G401.6 (cell line): ENCODE results near the gene THAP12.

ENCODE experiments used
- FAIRE-seq: peaks from 2 replicates; lab custom pipeline; 2012; peaks lifted over from hg19 to GRCh38; lab: Jason Lieb, UNC

THAP12 gene

GRCh38 chr11:76380159-76380976, 564 bp downstream of the THAP12 start:
- no peak for FAIRE-seq

- FAIRE-seq = no peak
Measured at GRCh38 chr11:76379807-76380158, 1.1 kb downstream of the THAP12 start.

DNA sequence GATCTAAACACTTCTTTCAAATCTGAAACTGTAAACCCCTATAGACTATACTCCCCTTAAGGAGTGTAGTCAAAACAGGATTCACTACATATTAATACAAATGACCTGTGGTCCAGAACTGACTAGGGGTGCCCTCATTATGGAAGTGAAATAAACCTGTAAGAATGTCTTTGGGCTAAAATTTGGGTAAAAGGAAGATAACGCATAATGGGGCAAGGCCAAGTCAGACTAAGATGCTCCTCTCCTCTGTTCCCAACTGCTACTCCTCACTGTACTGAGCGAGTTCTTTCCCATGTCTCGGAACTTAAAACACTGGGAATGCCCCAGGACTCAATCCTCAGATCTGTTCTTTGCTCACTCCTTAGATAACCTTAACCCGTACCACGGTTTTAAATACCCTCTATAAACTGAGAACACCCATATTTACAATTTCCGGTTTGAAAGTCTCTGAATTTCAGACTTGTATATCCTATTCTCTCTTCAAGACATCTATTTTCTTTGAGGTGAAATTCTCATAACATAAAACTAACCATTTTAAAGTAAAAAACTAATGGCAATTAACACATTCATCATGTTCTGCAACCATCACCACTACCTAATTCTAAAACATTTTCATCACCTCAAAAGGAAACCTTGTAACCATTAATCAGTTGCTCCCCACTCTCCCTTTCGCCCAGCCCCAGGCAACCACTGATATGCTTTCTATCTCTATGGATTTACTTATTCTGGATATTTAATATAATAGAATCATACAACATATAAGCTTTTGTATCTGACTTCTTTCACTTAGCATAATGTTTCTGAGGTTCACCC, 4.0 kb downstream of the THAP12 start:
- no peak for FAIRE-seq

GRCh38 chr11:76371170-76371569, 9.8 kb downstream of the THAP12 start:
- no peak for FAIRE-seq

DNA sequence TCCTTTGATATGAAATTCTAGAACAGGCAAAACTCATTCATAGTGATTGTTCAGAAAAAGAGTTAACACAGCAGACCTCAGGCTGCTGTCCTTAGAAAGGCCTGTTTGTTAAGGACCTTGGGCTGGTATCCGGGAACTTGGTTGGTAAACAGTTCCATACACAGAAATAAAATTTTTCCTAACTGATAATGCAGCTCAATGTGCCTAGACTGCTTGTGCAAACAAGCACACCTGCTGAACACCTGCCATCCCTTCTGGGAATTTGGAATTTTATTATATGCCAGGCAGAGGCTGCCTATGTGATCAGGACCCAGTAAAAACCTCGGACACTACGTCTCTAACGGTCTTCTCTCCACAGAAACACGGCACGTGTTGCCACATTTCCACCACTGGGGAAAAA, 11.5 kb downstream of the THAP12 start:
- no peak for FAIRE-seq

- FAIRE-seq = no peak
Measured at GRCh38 chr11:76368490-76368889, 12.4 kb downstream of the THAP12 start.

- no peak for FAIRE-seq
Measured at GRCh38 chr11:76365038-76365679, 15.8 kb downstream of the THAP12 start.

DNA sequence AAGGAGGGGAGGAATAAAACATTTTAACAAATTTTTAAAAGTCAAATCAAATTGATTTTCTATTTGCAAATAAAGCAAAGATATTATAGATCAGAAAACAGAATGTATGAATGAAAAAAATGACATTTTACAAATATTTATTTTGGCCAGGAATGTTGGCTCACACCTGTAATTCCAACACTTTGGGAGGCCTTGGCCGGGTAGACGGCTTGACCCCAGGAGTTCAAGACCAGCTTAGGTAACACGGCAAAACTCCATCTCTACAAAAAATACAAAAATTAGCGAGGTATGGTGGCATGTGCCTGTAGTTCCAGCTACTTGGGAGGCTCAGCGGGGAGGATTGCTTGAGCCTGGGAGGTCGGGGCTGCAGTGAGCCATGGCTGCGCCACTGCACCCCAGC, 18.2 kb downstream of the THAP12 start:
- no peak for FAIRE-seq

DNA sequence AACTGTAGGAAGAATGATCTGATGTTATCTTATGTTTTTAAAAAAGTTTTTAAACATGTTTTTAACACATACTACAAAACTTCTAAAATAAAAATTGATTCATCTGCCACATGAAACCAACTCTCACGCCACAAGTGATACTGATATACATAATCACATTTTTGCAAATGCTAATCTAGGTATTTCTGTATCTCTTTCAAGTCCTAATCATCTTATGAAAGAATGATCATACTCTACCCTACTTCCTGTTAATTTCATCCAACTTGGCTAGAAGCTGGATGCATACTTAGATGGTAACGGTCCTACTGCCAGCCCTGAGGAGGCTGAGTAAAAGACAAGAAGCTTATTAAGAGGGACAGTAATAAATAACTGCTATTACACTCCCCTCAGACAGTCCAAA, 19.2 kb downstream of the THAP12 start:
- no peak for FAIRE-seq

GRCh38 chr11:76361374-76361773, 19.6 kb downstream of the THAP12 start:
- no peak for FAIRE-seq

GRCh38 chr11:76355172-76355571, 25.8 kb downstream of the THAP12 start:
- FAIRE-seq = no peak

DNA sequence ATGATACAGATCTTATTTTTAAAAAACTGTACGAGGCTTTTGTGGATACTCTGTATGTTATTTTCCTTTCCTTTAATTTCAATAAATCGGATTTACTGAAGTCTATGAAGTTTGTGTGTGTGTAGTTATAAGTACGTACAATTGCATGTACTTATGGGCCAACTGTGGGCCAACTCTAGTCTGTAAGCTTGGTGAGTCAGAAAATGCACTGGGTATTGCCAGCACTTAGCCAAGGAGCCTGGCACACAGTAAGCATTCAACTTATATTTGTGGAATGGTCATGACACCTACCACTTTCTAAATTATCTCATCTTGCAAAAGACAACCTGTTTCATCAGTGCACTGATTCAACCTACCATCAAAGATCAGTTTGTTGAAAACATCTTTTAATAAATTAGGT, 32.6 kb downstream of the THAP12 start:
- no peak for FAIRE-seq

DNA sequence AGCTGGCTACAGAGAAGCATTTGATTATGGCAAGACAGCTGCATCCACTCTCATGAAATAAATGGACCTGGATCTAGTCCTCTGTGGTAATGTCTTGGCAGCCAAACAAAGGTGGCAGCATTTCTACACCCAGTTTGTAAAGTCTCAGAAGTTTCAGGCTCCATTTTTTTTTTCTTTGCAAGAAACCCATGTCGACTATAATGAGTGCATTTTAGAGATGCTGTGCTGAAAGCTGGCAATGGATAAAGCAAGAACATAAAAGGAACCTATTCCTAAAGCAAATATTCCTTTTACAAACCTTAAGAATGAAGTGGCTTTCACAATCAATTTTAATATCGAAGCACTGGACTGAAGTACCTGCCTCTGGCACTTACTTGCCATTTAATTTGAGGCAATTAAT, 33.5 kb downstream of the THAP12 start:
- FAIRE-seq = no peak

- no peak for FAIRE-seq
Measured at GRCh38 chr11:76339221-76339620, 41.7 kb downstream of the THAP12 start.

- no peak for FAIRE-seq
Measured at GRCh38 chr11:76337923-76338322, 43.0 kb downstream of the THAP12 start.

DNA sequence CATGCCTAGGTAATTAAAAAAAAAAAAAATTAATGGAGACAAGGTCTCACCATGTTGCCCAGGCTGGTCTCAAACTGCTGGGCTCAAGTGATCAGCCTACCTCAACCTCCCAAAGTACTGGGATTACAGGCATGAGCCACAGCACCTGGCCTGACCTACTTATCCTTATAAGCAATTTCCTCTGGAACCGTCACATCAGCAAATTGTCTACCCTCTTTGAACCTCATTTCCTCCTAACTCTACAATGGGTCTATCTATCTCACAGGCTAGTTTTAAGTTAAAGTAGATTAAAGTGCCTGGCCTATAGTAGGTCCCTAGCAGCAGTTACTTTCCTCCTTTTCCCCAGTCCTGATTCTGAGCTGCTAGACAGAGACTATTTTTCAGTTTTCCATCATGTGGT, 43.5 kb downstream of the THAP12 start:
- FAIRE-seq = no peak

GRCh38 chr11:76336597-76336996, 44.3 kb downstream of the THAP12 start:
- FAIRE-seq = no peak

DNA sequence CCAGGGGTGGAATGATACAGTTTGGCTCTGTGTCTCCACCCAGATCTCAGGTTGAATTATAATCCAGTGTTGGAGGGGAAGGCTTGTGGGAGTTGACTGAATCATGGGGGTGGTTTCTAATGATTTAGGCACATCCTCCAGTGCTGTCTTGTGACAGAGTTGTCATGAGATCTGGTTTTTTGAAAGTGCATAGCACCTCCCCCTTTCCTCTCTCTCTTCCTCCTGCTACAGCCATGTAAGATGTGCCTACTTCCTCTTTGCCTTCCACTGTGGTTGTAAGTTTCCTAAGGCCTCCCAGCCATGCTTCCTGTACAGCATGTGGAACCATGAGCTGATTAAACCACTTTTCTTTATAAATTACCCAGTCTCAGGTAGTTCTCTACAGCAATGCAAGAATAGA, 45.1 kb downstream of the THAP12 start:
- FAIRE-seq = no peak

- no peak for FAIRE-seq
Measured at GRCh38 chr11:76334826-76335389, 46.0 kb downstream of the THAP12 start.

DNA sequence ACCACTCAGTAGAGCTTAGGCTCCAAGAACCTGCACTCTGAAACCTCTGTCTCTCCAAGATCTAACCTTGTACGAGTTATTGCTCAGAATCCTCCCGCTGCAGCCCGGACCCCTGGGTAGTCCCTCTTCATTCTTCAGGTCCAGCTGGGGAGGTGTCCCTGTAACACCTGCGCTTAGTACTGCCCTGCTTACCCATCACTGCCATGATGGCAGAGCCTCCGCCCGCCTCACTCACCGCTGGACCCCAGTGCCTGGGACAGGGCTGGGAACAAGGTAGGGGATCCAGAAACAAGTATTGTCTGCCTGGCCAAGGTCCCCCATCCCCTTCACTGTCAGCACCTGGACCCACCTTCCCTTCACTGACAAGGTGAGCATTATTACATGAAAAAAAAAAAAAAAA, 50.3 kb downstream of the THAP12 start:
- no peak for FAIRE-seq

- no peak for FAIRE-seq
Measured at GRCh38 chr11:76329983-76330382, 50.9 kb downstream of the THAP12 start.

DNA sequence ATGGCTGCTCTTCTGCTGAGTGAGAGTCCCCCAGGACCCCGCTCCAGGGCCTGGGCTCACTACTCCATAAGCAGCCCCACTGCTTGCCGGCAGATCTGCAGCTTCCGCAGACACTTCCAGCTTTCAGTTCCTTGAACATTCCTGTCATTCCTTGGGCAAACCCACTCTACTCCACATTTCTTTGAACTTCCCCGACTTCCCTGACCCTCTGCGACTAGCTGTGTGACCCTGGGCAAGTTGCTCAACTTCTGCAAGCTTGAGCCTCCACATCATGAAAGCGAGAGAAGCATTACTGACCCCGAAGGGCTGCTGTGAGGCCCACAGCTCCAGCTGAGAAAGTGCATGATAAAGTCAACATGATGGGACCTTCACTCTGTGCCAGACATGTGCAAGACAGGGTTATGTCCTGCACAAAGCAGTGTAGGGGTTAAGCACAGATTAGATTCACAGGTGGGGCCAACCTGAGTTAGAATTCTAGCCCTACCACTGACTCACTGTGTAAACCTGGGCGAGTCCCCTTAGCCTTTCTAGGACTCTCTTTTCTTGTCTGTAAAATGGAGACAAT, 51.8 kb downstream of the THAP12 start:
- no peak for FAIRE-seq
